H9 (cell line): ENCODE results near the gene PPP1R12B. TPM values are rescaled to one million over a fixed set of nuclear protein-coding genes. Genes with fewer than 3 reads are reported as not detected.

Experiments
- DNase-seq: peaks from one replicate; pipeline ENCODE4 v3.0.0-alpha.2; 2017
- H2AFZ ChIP-seq: one replicate; pipeline ENCODE4 v1.6.1; 2013; ENCODE audit warnings: mild to moderate bottlenecking, low read length, control low read depth, moderate library complexity
- H2AK5ac ChIP-seq: 2 replicates; pipeline ENCODE4 v1.6.1; 2013; ENCODE audit warnings: low read length, control low read depth, mixed read lengths; ENCODE audit not compliant: insufficient read length
- H2BK120ac ChIP-seq: one replicate; pipeline ENCODE4 v1.6.1; 2013; ENCODE audit warnings: low read depth, mild to moderate bottlenecking, low read length, control low read depth, inconsistent platforms; ENCODE audit not compliant: poor library complexity, severe bottlenecking
- H2BK12ac ChIP-seq: 2 replicates; pipeline ENCODE4 v1.6.1; 2013; ENCODE audit warnings: low read length, control low read depth, mixed read lengths, low read depth; ENCODE audit not compliant: insufficient read length
- H2BK15ac ChIP-seq: 2 replicates; pipeline ENCODE4 v1.6.1; 2013; ENCODE audit warnings: low read depth, low read length, control low read depth
- H2BK20ac ChIP-seq: one replicate; pipeline ENCODE4 v1.6.1; 2013; ENCODE audit warnings: low read depth, mild to moderate bottlenecking, low read length, control low read depth, inconsistent platforms; ENCODE audit not compliant: poor library complexity, severe bottlenecking
- H2BK5ac ChIP-seq: 2 replicates; pipeline ENCODE4 v1.6.1; 2013; ENCODE audit warnings: low read length, control low read depth, mixed read lengths; ENCODE audit not compliant: insufficient read length
- H3K14ac ChIP-seq: 2 replicates; pipeline ENCODE4 v1.6.1; 2013; ENCODE audit warnings: low read length, control low read depth; ENCODE audit not compliant: insufficient read depth
- H3K18ac ChIP-seq: 2 replicates; pipeline ENCODE4 v1.6.1; 2013; ENCODE audit warnings: low read depth, mild to moderate bottlenecking, mixed read lengths, low read length, control low read depth; ENCODE audit not compliant: insufficient read length
- H3K23ac ChIP-seq: 2 replicates; pipeline ENCODE4 v1.6.1; 2013; ENCODE audit warnings: low read length, control low read depth, mixed read lengths, low read depth; ENCODE audit not compliant: insufficient read length
- H3K23me2 ChIP-seq: 2 replicates; pipeline ENCODE4 v1.6.1; 2013; ENCODE audit warnings: low read depth, mild to moderate bottlenecking, mixed read lengths, low read length, control low read depth; ENCODE audit not compliant: insufficient read length, poor library complexity, severe bottlenecking
- H3K27ac ChIP-seq: 2 replicates; pipeline ENCODE4 v1.5.1; 2013; ENCODE audit warnings: low read length, control low read depth, mixed read lengths, low read depth; ENCODE audit not compliant: insufficient read length
- H3K27me3 ChIP-seq: 2 replicates; pipeline ENCODE4 v1.6.1; 2013; ENCODE audit warnings: low read length, control low read depth, inconsistent platforms; ENCODE audit not compliant: insufficient read depth
- H3K4ac ChIP-seq: 2 replicates; pipeline ENCODE4 v1.6.1; 2013; ENCODE audit warnings: low read depth, mild to moderate bottlenecking, control low read depth, inconsistent platforms, low read length, moderate library complexity
- H3K4me1 ChIP-seq: 2 replicates; pipeline ENCODE4 v1.6.1; 2013; ENCODE audit warnings: low read length, control low read depth, inconsistent platforms; ENCODE audit not compliant: insufficient read depth
- H3K4me2 ChIP-seq: 2 replicates; pipeline ENCODE4 v1.6.1; 2013; ENCODE audit warnings: low read length, control low read depth, mixed read lengths; ENCODE audit not compliant: insufficient read length, insufficient read depth
- H3K56ac ChIP-seq: 2 replicates; pipeline ENCODE4 v1.6.1; 2013; ENCODE audit warnings: low read depth, mild to moderate bottlenecking, mixed read lengths, low read length, control low read depth; ENCODE audit not compliant: insufficient read length
- H3K79me1 ChIP-seq: 2 replicates; pipeline ENCODE4 v1.6.1; 2013; ENCODE audit warnings: low read depth, mild to moderate bottlenecking, moderate library complexity, low read length, control low read depth, inconsistent platforms; ENCODE audit not compliant: insufficient read depth, poor library complexity, severe bottlenecking
- H3K79me2 ChIP-seq: 2 replicates; pipeline ENCODE4 v1.6.1; 2013; ENCODE audit warnings: low read length, control low read depth, inconsistent platforms; ENCODE audit not compliant: insufficient read depth
- H3K9ac ChIP-seq: 2 replicates; pipeline ENCODE4 v1.6.1; 2013; ENCODE audit warnings: low read length, control low read depth, mixed read lengths; ENCODE audit not compliant: insufficient read length; ENCODE audit errors: extremely low read depth
- H3K9me3 ChIP-seq: one replicate; pipeline ENCODE4 v1.6.1; 2013; ENCODE audit warnings: low read depth, low read length, inconsistent platforms; ENCODE audit not compliant: control insufficient read depth
- H3T11ph ChIP-seq: one replicate; pipeline ENCODE4 v1.6.1; 2013; ENCODE audit warnings: mild to moderate bottlenecking, low read length, control low read depth, inconsistent platforms
- H4K20me1 ChIP-seq: one replicate; pipeline ENCODE4 v1.6.1; 2013; ENCODE audit not compliant: control insufficient read depth, insufficient read length, insufficient read depth
- H4K5ac ChIP-seq: 2 replicates; pipeline ENCODE4 v1.6.1; 2013; ENCODE audit warnings: low read depth, mild to moderate bottlenecking, mixed read lengths, low read length, control low read depth; ENCODE audit not compliant: insufficient read length
- H4K8ac ChIP-seq: replicated peaks from 2 replicates; pipeline ENCODE4 v1.6.1; 2013; ENCODE audit warnings: low read length, control low read depth, mixed read lengths, low read depth; ENCODE audit not compliant: insufficient read length
- H4K91ac ChIP-seq: 2 replicates; pipeline ENCODE4 v1.6.1; 2013; ENCODE audit warnings: low read depth, mild to moderate bottlenecking, moderate library complexity, mixed read lengths, low read length, control low read depth; ENCODE audit not compliant: insufficient read length
- H3K27ac Mint-ChIP-seq, 3 experiments: 2 replicates in 2 of 3; 3 replicates in 1 of 3; pipeline ENCODE4 v1.8.0; 2020 to 2021; ENCODE audit warnings: mixed read lengths in 3 of 3, mild to moderate bottlenecking in 1 of 3, moderate library complexity in 1 of 3
- H3K27me3 Mint-ChIP-seq: 2 replicates; pipeline ENCODE4 v1.8.0; 2021; ENCODE audit warnings: low read depth, mild to moderate bottlenecking, moderate library complexity, mixed read lengths
- H3K36me3 Mint-ChIP-seq, 3 experiments: 2 replicates in 2 of 3; 3 replicates in 1 of 3; pipeline ENCODE4 v1.8.0; 2020 to 2021; ENCODE audit warnings: low read depth in 3 of 3, mixed read lengths in 3 of 3; ENCODE audit not compliant: insufficient read depth in 1 of 3
- H3K4me1 Mint-ChIP-seq, 2 experiments: 2 replicates each; pipeline ENCODE4 v1.8.0; 2020; ENCODE audit warnings: mixed read lengths in 2 of 2
- H3K4me3 Mint-ChIP-seq, 2 experiments: 2 replicates in 1 of 2; 3 replicates in 1 of 2; pipeline ENCODE4 v1.8.0; 2020 to 2021; ENCODE audit warnings: mild to moderate bottlenecking in 2 of 2, mixed read lengths in 2 of 2, moderate library complexity in 1 of 2
- H3K9me3 Mint-ChIP-seq, 2 experiments: 2 replicates in 1 of 2; 3 replicates in 1 of 2; pipeline ENCODE4 v1.8.0; 2020; ENCODE audit warnings: mild to moderate bottlenecking in 2 of 2, mixed read lengths in 2 of 2, moderate library complexity in 1 of 2
- CTCF ChIP-seq: fragments of 200-600 bp; sonication (generic); conservative IDR thresholded peaks from 3 replicates; pipeline ENCODE4 v1.8.0; 2021; ENCODE audit warnings: antibody characterized with exemption, mild to moderate bottlenecking
- WGBS: extraction: QIAGEN DNeasy Blood & Tissue Kit; methylation state at CpG from one replicate; pipeline ENCODE4 v1.1.7; 2013; ENCODE audit warnings: missing lambda C conversion rate, low lambda C conversion rate, mixed read lengths; ENCODE audit not compliant: insufficient read length; ENCODE audit errors: extremely low coverage; 5-methylcytosine and 5-hydroxymethylcytosine counted together
- total RNA-seq: library from RNA; stranded (reverse); gene quantifications from 2 replicates; pipeline ENCODE4 v1.2.1, GENCODE V29; 2021

PPP1R12B gene
- total RNA-seq, 1 experiment from 2014 or later: 12.9 TPM

DNA sequence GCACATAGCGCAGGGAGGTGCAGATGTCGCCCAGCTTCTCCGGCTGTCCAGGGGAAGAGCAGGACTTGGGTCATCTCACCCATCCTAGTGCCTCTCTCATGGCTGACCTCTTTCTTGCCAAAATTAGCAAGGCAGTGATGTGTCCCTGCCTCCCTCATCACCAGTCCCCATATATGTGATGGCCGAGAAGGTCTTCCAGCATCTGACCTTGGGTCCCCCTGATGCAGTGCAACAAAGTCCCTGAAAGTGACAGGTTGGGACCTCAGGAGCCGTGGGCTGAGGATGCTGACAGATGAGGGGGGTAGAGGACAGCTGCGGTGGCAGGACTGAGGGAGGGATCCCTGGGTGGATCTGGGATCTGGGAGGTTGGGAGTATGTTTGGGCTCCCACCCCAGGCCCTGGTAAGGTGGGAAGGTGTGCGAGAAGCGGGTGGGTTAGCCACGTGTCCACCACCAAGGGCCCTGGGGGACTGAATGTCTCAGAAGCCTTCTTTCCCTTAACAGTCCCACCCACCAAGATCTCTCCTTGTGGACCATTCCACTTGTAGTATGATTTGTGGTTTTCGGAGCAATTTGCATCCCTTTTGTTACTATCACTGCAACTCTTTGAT lies 252.0 kb downstream of the PPP1R12B start:
- no peak overlapping the region; a peak in 1 of 7 replicates for H3K27ac Mint-ChIP-seq
- Histone ChIP-seq H2BK5ac (no peak overlapping the region), H3K4me2 (no peak overlapping the region), H3K9ac (no peak overlapping the region), H2BK120ac (no peak overlapping the region), H4K5ac (no peak overlapping the region), H2BK15ac (no peak overlapping the region), H3T11ph (no peak overlapping the region), H4K91ac (no peak overlapping the region), H3K23me2 (no peaks in the 10 kb centered on the region), H3K18ac (no peak overlapping the region), H3K4me1 (no peaks in the 10 kb centered on the region), H3K79me2 (no peaks in the 10 kb centered on the region), H3K79me1 (no peaks in the 10 kb centered on the region), H3K27ac (no peak overlapping the region), H3K4ac (no peak overlapping the region), H3K56ac (no peak overlapping the region), H2AK5ac (no peak overlapping the region), H3K14ac (no peak overlapping the region), H2AFZ (no peak overlapping the region), H3K23ac (no peak overlapping the region), H4K8ac (no peak overlapping the region), H3K27me3 (no peaks in the 10 kb centered on the region), H3K9me3 (no peaks in the 10 kb centered on the region), H4K20me1 (no peaks in the 10 kb centered on the region), H2BK12ac (no peak overlapping the region), H2BK20ac (no peak overlapping the region)
- no peak for TF ChIP-seq CTCF
- peaks cover 0 to 1% (median 0%) of the 10 kb centered on the region in 3 experiments; a peak in 4 of 7 replicates for H3K36me3 Mint-ChIP-seq
- no peaks in the 10 kb centered on the region for H3K27me3 Mint-ChIP-seq
- DNase-seq: no peak
- no peaks in the 10 kb centered on the region for H3K9me3 Mint-ChIP-seq
- WGBS: no CpG with 5 or more reads among the region's 10 CpGs
- peaks cover 7 to 8% of the 10 kb centered on the region in 2 experiments; a peak in 3 of 4 replicates for H3K4me1 Mint-ChIP-seq
- no peak overlapping the region for H3K4me3 Mint-ChIP-seq
